ENCODE data around the gene GLT1D1.
"Not testable (repeated sequence)": the region's sequence is repeated elsewhere in the genome, so short reads cannot be mapped to it uniquely, and the experiment has no call there.

DNA sequence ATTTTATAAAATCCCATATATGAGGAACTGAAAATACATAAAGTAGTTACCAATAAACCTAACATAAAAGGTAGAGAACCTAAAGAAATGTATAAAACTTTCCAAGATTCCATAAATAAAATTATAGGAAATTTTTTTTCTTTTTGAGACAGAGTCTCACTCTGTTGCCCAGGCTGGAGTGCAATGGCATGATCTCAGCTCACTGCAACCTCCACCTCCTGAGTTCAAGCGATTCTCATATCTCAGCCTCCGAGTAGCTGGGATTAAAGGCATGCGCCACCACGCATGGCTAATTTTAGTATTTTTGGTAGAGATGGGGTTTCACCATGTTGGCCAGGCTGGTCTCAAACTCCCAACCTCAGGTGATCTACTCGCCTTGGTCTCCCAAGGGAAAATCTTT lies 47.9 kb upstream of the GLT1D1 start:
- TF ChIP-seq, protein P1, sequence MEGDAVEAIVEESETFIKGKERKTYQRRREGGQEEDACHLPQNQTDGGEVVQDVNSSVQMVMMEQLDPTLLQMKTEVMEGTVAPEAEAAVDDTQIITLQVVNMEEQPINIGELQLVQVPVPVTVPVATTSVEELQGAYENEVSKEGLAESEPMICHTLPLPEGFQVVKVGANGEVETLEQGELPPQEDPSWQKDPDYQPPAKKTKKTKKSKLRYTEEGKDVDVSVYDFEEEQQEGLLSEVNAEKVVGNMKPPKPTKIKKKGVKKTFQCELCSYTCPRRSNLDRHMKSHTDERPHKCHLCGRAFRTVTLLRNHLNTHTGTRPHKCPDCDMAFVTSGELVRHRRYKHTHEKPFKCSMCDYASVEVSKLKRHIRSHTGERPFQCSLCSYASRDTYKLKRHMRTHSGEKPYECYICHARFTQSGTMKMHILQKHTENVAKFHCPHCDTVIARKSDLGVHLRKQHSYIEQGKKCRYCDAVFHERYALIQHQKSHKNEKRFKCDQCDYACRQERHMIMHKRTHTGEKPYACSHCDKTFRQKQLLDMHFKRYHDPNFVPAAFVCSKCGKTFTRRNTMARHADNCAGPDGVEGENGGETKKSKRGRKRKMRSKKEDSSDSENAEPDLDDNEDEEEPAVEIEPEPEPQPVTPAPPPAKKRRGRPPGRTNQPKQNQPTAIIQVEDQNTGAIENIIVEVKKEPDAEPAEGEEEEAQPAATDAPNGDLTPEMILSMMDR (conservative IDR thresholded peaks at IDR 0.05 in 1 of 2, IDR thresholded peaks at IDR 0.05 in 1 of 2; ENCODE audit: low read depth in 1 of 2, low read length in 2 of 2), result not testable (repeated sequence)
- TF ChIP-seq EZH2 (IDR thresholded peaks at IDR 0.05; ENCODE audit: low read length, missing control alignments), result not testable (repeated sequence)

Measured in fibroblast of lung (primary cell).